IMR-90 (cell line): Measurements from ENCODE around the gene ASXL2. TPM values are rescaled to one million over a fixed set of nuclear protein-coding genes. Genes with fewer than 3 reads are reported as not detected.

Experiments
- ATAC-seq: fragments of 200-7000 bp; cut with Tn5 transposase; 2 replicates; pipeline ENCODE4 v1.9.1; 2020; ENCODE audit warnings: low read depth, mild to moderate bottlenecking, moderate library complexity
- BruUV-seq: library from RNA; stranded (reverse); fragments of 400-500 nt; replicated peaks from 2 replicates; lab custom pipeline; 2021; lab: Mats Ljungman, UMichigan
- CTCF ChIA-PET: fragments of 300-600 bp; formaldehyde crosslinking; extraction: SDS; loops from one replicate; lab custom pipeline; 2021; ENCODE audit warnings: antibody characterized with exemption; lab: Yijun Ruan, JAX
- POLR2A ChIA-PET: fragments of 300-600 bp; sonication (Branson Sonifier 250); formaldehyde crosslinking; loops from one replicate; lab custom pipeline; 2022; ENCODE audit warnings: antibody characterized with exemption; ENCODE audit not compliant: unreplicated experiment; lab: Charles Lee
- DNase-seq: peaks from one replicate; pipeline ENCODE4 v3.0.0; 2013
- H2AFZ ChIP-seq: replicated peaks from 2 replicates; pipeline ENCODE3; 2013; ENCODE audit warnings: low read length, mild to moderate bottlenecking; ENCODE audit not compliant: poor library complexity
- H2AK5ac ChIP-seq: 2 replicates; pipeline ENCODE4 v1.6.1; 2013; ENCODE audit warnings: low read depth, low read length, inconsistent platforms
- H2AK9ac ChIP-seq: replicated peaks from 2 replicates; pipeline ENCODE3; 2013; ENCODE audit warnings: mild to moderate bottlenecking, low read depth, low read length, moderate library complexity; ENCODE audit not compliant: poor library complexity
- H2BK120ac ChIP-seq: 2 replicates; pipeline ENCODE4 v1.6.1; 2013; ENCODE audit warnings: low read depth, low read length, inconsistent platforms
- H2BK15ac ChIP-seq: 3 replicates; pipeline ENCODE4 v1.6.1; 2013; ENCODE audit warnings: low read depth, low read length, inconsistent platforms
- H2BK20ac ChIP-seq: 2 replicates; pipeline ENCODE4 v1.6.1; 2013; ENCODE audit warnings: low read depth, mild to moderate bottlenecking, inconsistent platforms, low read length, moderate library complexity
- H2BK5ac ChIP-seq: 2 replicates; pipeline ENCODE4 v1.6.1; 2013; ENCODE audit warnings: mild to moderate bottlenecking, low read depth, low read length, inconsistent platforms; ENCODE audit not compliant: poor library complexity, severe bottlenecking
- H3K14ac ChIP-seq: replicated peaks from 2 replicates; pipeline ENCODE4 v1.6.1; 2013; ENCODE audit warnings: low read depth, low read length, inconsistent platforms
- H3K18ac ChIP-seq: 2 replicates; pipeline ENCODE4 v1.6.1; 2013; ENCODE audit warnings: low read depth, low read length, control low read depth
- H3K23ac ChIP-seq: 2 replicates; pipeline ENCODE4 v1.6.1; 2013; ENCODE audit warnings: low read depth, low read length, inconsistent platforms
- H3K27ac ChIP-seq: 2 replicates; pipeline ENCODE4 v1.5.1; 2013; ENCODE audit warnings: mild to moderate bottlenecking, control low read depth, low read length; ENCODE audit not compliant: insufficient read depth
- H3K27me3 ChIP-seq: 2 replicates; pipeline ENCODE4 v1.6.1; 2013; ENCODE audit warnings: low read length; ENCODE audit not compliant: control insufficient read depth, insufficient read depth
- H3K36me3 ChIP-seq: 2 replicates; pipeline ENCODE4 v1.6.1; 2013; ENCODE audit warnings: low read length, mixed read lengths; ENCODE audit not compliant: control insufficient read depth, insufficient read depth
- H3K4ac ChIP-seq: 2 replicates; pipeline ENCODE4 v1.6.1; 2013; ENCODE audit warnings: low read depth, low read length, inconsistent platforms
- H3K4me1 ChIP-seq: 2 replicates; pipeline ENCODE4 v1.6.1; 2013; ENCODE audit warnings: low read length, mixed read lengths; ENCODE audit not compliant: control insufficient read depth, insufficient read depth
- H3K4me2 ChIP-seq: 2 replicates; pipeline ENCODE4 v1.6.1; 2013; ENCODE audit warnings: low read depth, mild to moderate bottlenecking, control low read depth, low read length, moderate library complexity
- H3K4me3 ChIP-seq: 2 replicates; pipeline ENCODE4 v1.5.1; 2013; ENCODE audit warnings: low read depth, mild to moderate bottlenecking, control low read depth, low read length, moderate library complexity; ENCODE audit not compliant: insufficient read depth
- H3K56ac ChIP-seq: 2 replicates; pipeline ENCODE4 v1.6.1; 2013; ENCODE audit warnings: low read length, inconsistent platforms; ENCODE audit not compliant: insufficient read depth; ENCODE audit errors: extremely low read depth
- H3K79me1 ChIP-seq, 2 experiments: 2 replicates each; pipeline ENCODE4 v1.6.1; 2013; ENCODE audit warnings: low read length in 2 of 2, inconsistent platforms in 1 of 2, low read depth in 1 of 2
- H3K9ac ChIP-seq: 2 replicates; pipeline ENCODE4 v1.6.1; 2013; ENCODE audit warnings: low read depth, low read length, control low read depth
- H3K9me1 ChIP-seq: 2 replicates; pipeline ENCODE4 v1.6.1; 2013; ENCODE audit warnings: low read length, inconsistent platforms; ENCODE audit not compliant: insufficient read depth
- H3K9me3 ChIP-seq: 2 replicates; pipeline ENCODE4 v1.6.1; 2013; ENCODE audit warnings: low read length; ENCODE audit not compliant: control insufficient read depth, insufficient read depth
- H4K20me1 ChIP-seq: 2 replicates; pipeline ENCODE4 v1.6.1; 2013; ENCODE audit warnings: low read length, inconsistent platforms; ENCODE audit not compliant: insufficient read depth
- H4K5ac ChIP-seq: 2 replicates; pipeline ENCODE4 v1.6.1; 2013; ENCODE audit warnings: mild to moderate bottlenecking, low read depth, low read length, control low read depth
- H4K8ac ChIP-seq, 2 experiments: 2 replicates each; pipeline ENCODE4 v1.6.1; 2013; ENCODE audit warnings: low read depth in 2 of 2, low read length in 2 of 2, control low read depth in 1 of 2, inconsistent platforms in 1 of 2
- H4K91ac ChIP-seq: 2 replicates; pipeline ENCODE4 v1.6.1; 2013; ENCODE audit warnings: low read depth, low read length, inconsistent platforms; ENCODE audit not compliant: insufficient read depth
- BHLHE40 ChIP-seq: fragments of 150-350 bp; IDR thresholded peaks from 2 replicates; pipeline ENCODE4 v1.6.1; 2016; ENCODE audit warnings: mild to moderate bottlenecking, low read depth, low read length
- CEBPB ChIP-seq: IDR thresholded peaks from 2 replicates; pipeline ENCODE4 v1.6.1; 2012; ENCODE audit warnings: low read depth, low read length, improper control_type of control experiment
- CHD1 ChIP-seq: IDR thresholded peaks from 2 replicates; pipeline ENCODE4 v1.6.1; 2012; ENCODE audit warnings: low read depth, low read length, improper control_type of control experiment
- ELK1 ChIP-seq: fragments of 150-350 bp; IDR thresholded peaks from 2 replicates; pipeline ENCODE4 v1.6.1; 2016; ENCODE audit warnings: low read depth, mild to moderate bottlenecking, low read length, moderate library complexity, borderline replicate concordance
- FOS ChIP-seq: fragments of 150-350 bp; IDR thresholded peaks from 2 replicates; pipeline ENCODE4 v1.6.1; 2016; ENCODE audit warnings: low read depth, low read length
- MAFK ChIP-seq: IDR thresholded peaks from 2 replicates; pipeline ENCODE4 v1.6.1; 2012; ENCODE audit warnings: low read depth, low read length, improper control_type of control experiment
- MAZ ChIP-seq: IDR thresholded peaks from 2 replicates; pipeline ENCODE4 v1.6.1; 2012; ENCODE audit warnings: low read depth, mild to moderate bottlenecking, low read length, improper control_type of control experiment, moderate library complexity, borderline replicate concordance
- MXI1 ChIP-seq: IDR thresholded peaks from 2 replicates; pipeline ENCODE4 v1.6.1; 2012; ENCODE audit warnings: low read depth, mild to moderate bottlenecking, low read length, moderate library complexity, borderline replicate concordance
- NFE2L2 ChIP-seq: fragments of 150-350 bp; IDR thresholded peaks from 2 replicates; pipeline ENCODE4 v1.6.1; 2016; ENCODE audit warnings: low read depth, mild to moderate bottlenecking, low read length
- POLR2A ChIP-seq: IDR thresholded peaks from 2 replicates; pipeline ENCODE4 v1.6.1; 2012; ENCODE audit warnings: mild to moderate bottlenecking, low read depth, low read length
- RAD21 ChIP-seq: IDR thresholded peaks from 2 replicates; pipeline ENCODE4 v1.6.1; 2012; ENCODE audit warnings: low read length, improper control_type of control experiment
- RCOR1 ChIP-seq: IDR thresholded peaks from 2 replicates; pipeline ENCODE4 v1.6.1; 2012; ENCODE audit warnings: mild to moderate bottlenecking, low read length, improper control_type of control experiment; ENCODE audit not compliant: insufficient replicate concordance
- RFX5 ChIP-seq: IDR thresholded peaks from 2 replicates; pipeline ENCODE4 v1.8.0; 2012; ENCODE audit warnings: low read depth, mild to moderate bottlenecking, low read length, moderate library complexity
- SMC3 ChIP-seq: fragments of 150-350 bp; IDR thresholded peaks from 2 replicates; pipeline ENCODE4 v1.6.1; 2016; ENCODE audit warnings: low read depth, mild to moderate bottlenecking, antibody characterized with exemption, low read length, moderate library complexity
- USF2 ChIP-seq: fragments of 150-350 bp; IDR thresholded peaks from 2 replicates; pipeline ENCODE4 v1.6.1; 2017; ENCODE audit warnings: mild to moderate bottlenecking, antibody characterized with exemption, low read length, low read depth
- WGBS, 2 experiments: methylation state at CpG; one replicate each; pipeline versions ENCODE4 v1.1.5 to v1.1.7; 2013; ENCODE audit warnings: missing lambda C conversion rate in 2 of 2; ENCODE audit not compliant: insufficient read length in 1 of 2; ENCODE audit errors: extremely low coverage in 2 of 2; 5-methylcytosine and 5-hydroxymethylcytosine counted together
- dilution Hi-C: fragments of 300-500 bp; cut with HindIII; formaldehyde crosslinking; loops from one replicate; pipeline ENCODE4 v1.14.3; 2018; ENCODE audit warnings: low sequenced_read_pairs; ENCODE audit not compliant: unreplicated experiment
- in situ Hi-C: fragments of 300-500 bp; cut with MboI; formaldehyde crosslinking; loops from 3 replicates; pipeline ENCODE4 v1.14.3; 2019; ENCODE audit warnings: low sequenced_read_pairs, inconsistent platforms, mixed read lengths
- intact Hi-C: fragments of 100-400 bp; cut with micrococcal nuclease; formaldehyde crosslinking; loops from 2 replicates; pipeline ENCODE4 v1.10.0; 2022
- polyA plus RNA-seq, 3 experiments: library from polyadenylated mRNA; depleted of rRNA; stranded (reverse); fragments of >200 nt; gene quantifications; 2 replicates each; pipeline ENCODE4 v1.2.3, GENCODE V29; 2012; ENCODE audit warnings: low replicate concordance in 1 of 3
- total RNA-seq: library from RNA; depleted of rRNA; stranded (reverse); fragments of >200 nt; gene quantifications from 2 replicates; pipeline ENCODE4 v1.2.3, GENCODE V29; 2012
- TF ChIP-seq, protein P1 (sequence below): conservative IDR thresholded peaks from 2 replicates; pipeline ENCODE4 v1.5.1; 2012; ENCODE audit warnings: mild to moderate bottlenecking, low read depth, low read length, improper control_type of control experiment

Gene ASXL2
- total and polyA plus RNA-seq, 2 of the 4 experiments (the other 2 are of a cell fraction), result 5.3 to 8.1 TPM

- TF ChIP-seq NFE2L2, result no peak
- no peak for TF ChIP-seq SMC3
- TF ChIP-seq POLR2A, result no peak
- no peak for TF ChIP-seq CHD1
- no peak for TF ChIP-seq RFX5
- TF ChIP-seq USF2, result no peak
- no peak for TF ChIP-seq MAFK
- no peak for TF ChIP-seq FOS
- TF ChIP-seq RCOR1, result no peak
- TF ChIP-seq MAZ, result no peak
- TF ChIP-seq, protein P1, sequence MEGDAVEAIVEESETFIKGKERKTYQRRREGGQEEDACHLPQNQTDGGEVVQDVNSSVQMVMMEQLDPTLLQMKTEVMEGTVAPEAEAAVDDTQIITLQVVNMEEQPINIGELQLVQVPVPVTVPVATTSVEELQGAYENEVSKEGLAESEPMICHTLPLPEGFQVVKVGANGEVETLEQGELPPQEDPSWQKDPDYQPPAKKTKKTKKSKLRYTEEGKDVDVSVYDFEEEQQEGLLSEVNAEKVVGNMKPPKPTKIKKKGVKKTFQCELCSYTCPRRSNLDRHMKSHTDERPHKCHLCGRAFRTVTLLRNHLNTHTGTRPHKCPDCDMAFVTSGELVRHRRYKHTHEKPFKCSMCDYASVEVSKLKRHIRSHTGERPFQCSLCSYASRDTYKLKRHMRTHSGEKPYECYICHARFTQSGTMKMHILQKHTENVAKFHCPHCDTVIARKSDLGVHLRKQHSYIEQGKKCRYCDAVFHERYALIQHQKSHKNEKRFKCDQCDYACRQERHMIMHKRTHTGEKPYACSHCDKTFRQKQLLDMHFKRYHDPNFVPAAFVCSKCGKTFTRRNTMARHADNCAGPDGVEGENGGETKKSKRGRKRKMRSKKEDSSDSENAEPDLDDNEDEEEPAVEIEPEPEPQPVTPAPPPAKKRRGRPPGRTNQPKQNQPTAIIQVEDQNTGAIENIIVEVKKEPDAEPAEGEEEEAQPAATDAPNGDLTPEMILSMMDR, result no peak
- TF ChIP-seq CEBPB, result no peak
- TF ChIP-seq MXI1, result no peak
- TF ChIP-seq ELK1, result no peak
- TF ChIP-seq RAD21, result no peak
- no peak for TF ChIP-seq BHLHE40
These were observed 186.1 kb downstream of the ASXL2 start for GRCh38 chr2:25692143-25692542.

More at GRCh38 chr2:25692143-25692542, 186.1 kb downstream of the ASXL2 start:
- no peaks in the 10 kb centered on the region; the same call in 1 of the 2 replicates for H4K20me1 ChIP-seq
- H4K91ac ChIP-seq, result no peak overlapping the region
- no peaks in the 10 kb centered on the region for H3K79me1 ChIP-seq
- H3K27me3 ChIP-seq, result peaks cover 7% of the 10 kb centered on the region
- no peak overlapping the region for H3K23ac ChIP-seq
- dilution Hi-C loops, result no loop called here
- intact Hi-C loops, result no loop called here
- H3K9me1 ChIP-seq, result peaks cover 7% of the 10 kb centered on the region; the same call in 1 of the 2 replicates
- H3K9me3 ChIP-seq, result no peaks in the 10 kb centered on the region
- H2BK120ac ChIP-seq, result no peak overlapping the region
- H3K4me1 ChIP-seq, result no peaks in the 10 kb centered on the region
- no peak overlapping the region for H3K9ac ChIP-seq
- no CpG with 5 or more reads among the region's 4 CpGs for WGBS, 2 experiments
- H2BK5ac ChIP-seq, result no peak overlapping the region
- ATAC-seq (no peak), DNase-seq (no peak)
- H4K8ac ChIP-seq, result no peak overlapping the region
- no peak overlapping the region for H3K18ac ChIP-seq
- H3K14ac ChIP-seq, result no peak overlapping the region
- H3K4me2 ChIP-seq, result no peak overlapping the region
- H3K36me3 ChIP-seq, result no peaks in the 10 kb centered on the region
- in situ Hi-C loops, result no loop called here
- no TSS peak for BruUV-seq
- CTCF ChIA-PET, result interaction anchor here (1.8 kb wide), 1 partner anchor 8 kb away, joined by 11 read pairs; no protein-coding TSS in a partner anchor
- H3K4me3 ChIP-seq, result no peak overlapping the region
- H3K4ac ChIP-seq, result no peak overlapping the region
- H3K56ac ChIP-seq, result no peak overlapping the region
- no peak overlapping the region for H2AK9ac ChIP-seq
- no peak overlapping the region for H2BK20ac ChIP-seq
- no peak overlapping the region for H2AK5ac ChIP-seq
- POLR2A ChIA-PET, result interaction anchor here (0.6 kb wide), 1 partner anchor 116 kb away, joined by 3 read pairs; no protein-coding TSS in a partner anchor
- no peak overlapping the region for H2BK15ac ChIP-seq
- H2AFZ ChIP-seq, result no peak overlapping the region
- no peak overlapping the region for H4K5ac ChIP-seq
- H3K27ac ChIP-seq, result no peak overlapping the region
